ENCODE results near the gene EPS8. TPM values are rescaled to one million over a fixed set of nuclear protein-coding genes. Genes with fewer than 3 reads are reported as not detected.

Gene EPS8
- total RNA-seq, 1 experiment from 2014 or later, result 36.7 TPM

DNA sequence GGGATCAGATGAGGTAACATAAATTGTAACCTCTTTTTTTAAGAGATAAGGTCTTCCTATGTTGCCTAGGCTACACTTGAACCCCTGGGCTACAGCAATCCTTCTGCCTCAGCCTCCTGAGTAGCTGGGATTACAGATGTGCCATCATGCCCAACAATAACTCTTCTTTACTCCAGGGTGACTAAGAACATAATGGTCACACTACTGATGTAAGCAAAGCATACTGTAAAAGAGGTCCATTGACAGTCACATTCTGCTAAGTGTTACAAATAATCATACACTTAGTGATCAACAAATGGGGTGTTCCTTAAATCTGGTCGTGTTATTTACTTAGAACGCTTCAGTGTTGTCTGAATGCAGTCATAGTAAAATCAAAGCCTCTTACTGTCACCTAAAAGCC is 68.9 kb downstream of the EPS8 start:
- DNase-seq (ENCODE audit: low read depth), result peak; percentile 10

DNA sequence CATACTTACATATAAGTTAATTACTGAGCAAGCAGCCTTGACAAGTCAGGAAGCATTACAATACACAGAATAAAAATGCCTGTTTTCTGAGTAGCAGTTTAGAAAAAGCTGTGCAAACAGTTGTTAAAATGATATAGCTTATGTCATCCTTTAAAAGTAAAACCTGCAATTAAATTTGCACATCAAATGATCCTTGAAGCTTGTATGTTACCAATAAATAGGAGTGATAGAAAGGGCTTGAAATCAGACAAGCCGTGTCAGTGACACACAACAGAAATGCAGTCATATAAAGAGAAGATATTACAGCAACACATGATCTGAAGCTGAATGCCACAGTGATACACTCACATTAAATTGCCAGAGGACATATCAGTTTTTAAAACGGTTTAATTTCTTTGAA is 70.0 kb downstream of the EPS8 start:
- no peak for DNase-seq (ENCODE audit: low read depth)

- DNase-seq (ENCODE audit: low read depth), result no peak
Measured at GRCh38 chr12:15717940-15718567, 71.1 kb downstream of the EPS8 start.

- DNase-seq (ENCODE audit: low read depth), result no peak
Measured at GRCh38 chr12:15716581-15716980, 72.6 kb downstream of the EPS8 start.

DNA sequence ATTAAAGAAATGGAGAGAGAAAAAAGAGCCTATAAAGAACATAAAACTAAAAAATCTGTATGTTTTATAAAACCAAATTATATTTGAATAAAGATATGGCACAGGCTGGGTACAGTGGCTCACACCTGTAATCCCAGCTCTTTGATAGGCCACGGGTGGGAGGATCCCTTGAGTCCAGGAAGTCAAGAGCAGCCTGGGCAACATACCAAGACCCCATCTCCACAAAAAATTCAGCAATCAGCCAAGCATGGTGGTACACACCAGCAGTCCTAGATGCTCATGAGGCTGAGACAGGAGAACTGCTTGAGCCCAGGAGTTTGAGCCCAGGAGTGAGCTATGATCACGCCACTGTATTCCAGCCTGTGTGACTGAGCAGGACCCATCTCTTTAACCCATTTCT is 74.9 kb downstream of the EPS8 start:
- no peak for DNase-seq (ENCODE audit: low read depth)

GRCh38 chr12:15712823-15713660 is 76.1 kb downstream of the EPS8 start:
- DNase-seq (ENCODE audit: low read depth), result no peak

- no peak for DNase-seq (ENCODE audit: low read depth)
Measured at GRCh38 chr12:15712160-15712559, 77.0 kb downstream of the EPS8 start.

DNA sequence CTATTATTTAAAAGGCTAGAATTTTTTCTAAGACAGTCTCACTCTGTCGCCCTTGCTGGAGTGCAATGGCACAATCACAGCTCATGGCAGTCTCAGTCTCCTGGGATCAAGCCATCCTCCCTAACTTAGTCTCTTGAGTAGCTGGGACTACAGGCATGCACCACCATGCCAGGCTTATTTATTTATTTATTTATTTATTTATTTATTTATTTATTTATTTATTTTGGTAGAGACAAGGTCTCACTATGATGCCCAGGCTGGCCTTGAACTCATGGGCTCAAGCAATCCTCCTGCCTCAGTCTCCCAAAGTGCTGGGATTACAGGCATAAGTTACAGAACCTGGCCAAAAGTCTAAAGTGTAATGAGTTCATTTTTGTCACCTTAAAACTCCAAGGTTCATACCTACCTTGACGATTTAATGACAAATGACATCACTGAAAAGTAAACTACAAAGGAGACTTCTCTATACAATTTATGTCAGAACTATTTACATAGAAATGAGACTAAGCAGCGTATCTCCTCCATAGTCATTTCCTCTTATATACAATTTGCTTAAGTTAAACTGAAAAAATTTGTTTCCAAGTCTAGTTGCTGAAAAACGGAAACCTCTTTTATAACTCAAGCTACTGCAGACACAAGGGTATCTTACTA is 78.2 kb downstream of the EPS8 start:
- DNase-seq (ENCODE audit: low read depth), result no peak

GRCh38 chr12:15709551-15709950 is 79.6 kb downstream of the EPS8 start:
- no peak for DNase-seq (ENCODE audit: low read depth)

DNA sequence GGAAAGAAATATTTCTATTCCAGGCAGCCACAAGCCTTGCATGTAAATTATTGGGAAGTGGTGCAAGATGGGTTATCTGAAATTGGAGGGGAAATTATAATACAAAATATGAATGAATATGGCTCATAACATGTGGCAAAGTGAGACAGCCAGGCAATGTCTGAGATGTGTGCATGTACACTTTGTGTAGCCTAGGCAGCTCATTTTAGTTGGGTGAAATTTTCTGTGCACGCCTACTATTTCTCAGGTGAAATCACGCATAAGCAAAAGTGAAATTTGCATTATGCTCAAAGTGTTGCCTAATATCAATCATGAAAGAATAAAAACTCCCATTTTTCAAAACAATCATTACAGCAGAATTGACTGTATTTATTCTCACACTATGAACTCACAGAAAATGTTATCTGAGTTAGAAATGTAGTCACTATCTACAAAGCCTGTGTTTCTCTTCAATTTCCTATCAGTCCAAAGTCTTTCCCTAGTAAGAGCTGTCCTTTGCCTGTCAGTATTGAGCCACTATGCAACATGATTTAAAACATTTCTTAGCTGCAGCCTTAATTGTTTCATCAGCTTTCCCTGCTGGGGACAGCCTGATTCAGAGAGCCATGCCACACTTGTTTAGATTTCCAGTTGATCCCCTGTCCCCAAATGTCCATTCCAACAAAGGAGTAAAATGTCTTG is 80.7 kb downstream of the EPS8 start:
- DNase-seq (ENCODE audit: low read depth), result no peak

DNA sequence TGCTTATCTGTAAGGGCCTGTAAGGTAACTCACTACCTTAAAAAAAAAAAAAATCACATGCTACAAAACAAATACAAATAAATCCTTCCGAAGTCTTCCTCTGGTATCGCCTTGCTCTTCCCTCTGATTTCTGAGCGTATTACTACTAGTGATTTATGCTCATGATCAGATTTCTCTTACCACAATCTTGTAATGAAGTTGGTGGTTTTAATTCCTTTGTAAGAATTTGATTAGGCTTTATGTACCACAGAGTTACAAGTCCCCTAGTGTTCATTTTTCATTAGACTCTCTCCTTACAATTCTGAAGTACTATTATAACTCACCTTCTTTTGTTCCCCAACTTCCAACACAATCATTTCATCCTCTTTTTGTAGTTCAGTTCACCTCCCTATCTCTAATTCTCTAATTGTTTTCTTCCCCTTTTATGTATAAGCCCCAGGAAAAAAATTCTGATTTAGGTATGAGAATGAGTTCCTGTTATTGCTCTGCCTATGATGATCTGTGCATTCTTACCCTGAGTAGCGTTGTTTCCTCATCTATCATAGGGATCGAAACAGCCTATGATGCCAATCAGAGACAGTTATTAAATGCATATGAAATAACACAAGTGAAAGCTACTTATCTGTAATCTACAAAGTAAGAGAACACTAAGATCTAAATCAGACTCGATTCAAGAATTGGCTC is 81.5 kb downstream of the EPS8 start:
- no peak for DNase-seq (ENCODE audit: low read depth)

GRCh38 chr12:15706010-15706676 is 83.0 kb downstream of the EPS8 start:
- DNase-seq (ENCODE audit: low read depth), result no peak

DNA sequence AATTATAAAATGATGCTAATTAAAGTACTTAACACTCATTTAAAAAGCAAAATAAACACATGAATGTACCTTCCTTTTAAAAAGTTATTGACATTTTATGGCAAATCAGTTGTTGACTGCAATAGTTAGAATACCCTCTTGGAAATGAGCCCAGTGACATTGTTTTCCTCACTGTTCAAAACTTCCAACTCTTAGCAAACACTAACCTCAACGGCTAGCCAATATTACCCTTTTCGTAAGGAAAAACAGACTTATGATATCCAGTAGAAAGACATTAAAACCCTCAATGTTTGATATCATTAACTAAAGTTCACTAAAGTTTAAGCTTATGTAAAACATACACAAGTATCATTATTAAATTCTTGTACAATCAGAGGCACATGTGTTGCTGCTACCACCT is 83.6 kb downstream of the EPS8 start:
- DNase-seq (ENCODE audit: low read depth), result no peak

DNA sequence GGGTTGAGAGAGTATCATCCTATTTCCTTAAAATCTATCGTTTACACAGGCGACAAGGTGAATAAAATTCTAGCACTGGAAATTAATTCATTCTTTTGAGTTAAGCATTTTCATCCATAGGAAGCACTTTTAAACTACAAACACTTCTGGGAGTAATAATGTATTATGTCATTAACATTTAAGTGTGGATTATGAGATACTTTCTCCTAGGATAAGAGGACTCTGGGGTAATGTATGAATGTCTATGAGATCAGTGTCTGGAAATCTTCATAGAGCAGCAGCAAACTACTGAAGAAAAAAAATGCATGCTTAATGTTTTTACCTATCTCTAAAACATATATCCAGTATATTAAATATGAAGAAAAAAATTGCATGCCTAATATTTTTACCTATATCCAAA is 86.9 kb downstream of the EPS8 start:
- DNase-seq (ENCODE audit: low read depth), result no peak

DNA sequence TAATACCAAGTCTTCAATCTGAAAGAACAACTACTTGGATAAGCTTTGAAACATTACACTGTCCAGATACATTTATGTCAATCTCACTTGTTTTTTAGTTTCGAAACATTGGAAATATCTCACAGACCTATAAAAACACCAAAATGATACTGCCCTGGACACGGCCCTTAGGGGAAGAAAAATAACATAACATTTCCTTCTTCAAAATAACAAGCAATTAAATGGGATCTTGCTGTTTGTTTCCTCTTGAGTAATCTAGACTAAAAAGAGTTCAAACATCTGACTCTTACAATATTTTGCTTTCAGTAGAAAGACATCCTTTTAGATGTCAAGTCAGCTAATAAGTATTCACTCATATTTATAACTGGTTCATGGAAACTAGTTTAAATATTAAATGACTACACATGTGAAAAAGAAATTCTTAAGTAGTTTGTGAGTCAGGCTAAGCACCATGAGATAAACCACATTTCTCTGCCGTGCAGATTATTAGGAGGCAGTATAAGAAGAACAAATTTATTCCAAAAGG is 87.5 kb downstream of the EPS8 start:
- DNase-seq (ENCODE audit: low read depth), result peak; percentile 25

- DNase-seq (ENCODE audit: low read depth), result peak; percentile 57
Measured at GRCh38 chr12:15701206-15701605, 88.0 kb downstream of the EPS8 start.

DNA sequence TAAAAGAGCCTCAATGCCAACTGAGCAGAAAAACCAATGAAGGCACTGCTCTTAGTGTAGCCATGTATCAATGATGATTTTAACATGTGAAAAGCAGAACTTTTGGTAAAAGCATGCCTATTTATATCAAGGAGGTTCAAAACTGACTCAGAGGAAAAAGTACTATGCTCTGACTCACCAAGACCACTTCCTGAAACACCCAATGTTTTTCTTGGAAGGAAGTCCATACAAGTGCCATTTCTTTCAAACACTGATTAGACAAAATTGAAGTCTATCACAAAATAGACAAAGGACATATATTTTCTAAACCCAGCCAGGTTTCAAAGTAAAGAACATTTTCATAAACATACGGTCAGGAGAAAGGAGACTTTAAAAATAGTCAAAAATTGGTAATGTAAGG is 88.6 kb downstream of the EPS8 start:
- DNase-seq (ENCODE audit: low read depth), result peak; percentile 93

- no peak for DNase-seq (ENCODE audit: low read depth)
Measured at GRCh38 chr12:15699886-15700285, 89.3 kb downstream of the EPS8 start.

DNA sequence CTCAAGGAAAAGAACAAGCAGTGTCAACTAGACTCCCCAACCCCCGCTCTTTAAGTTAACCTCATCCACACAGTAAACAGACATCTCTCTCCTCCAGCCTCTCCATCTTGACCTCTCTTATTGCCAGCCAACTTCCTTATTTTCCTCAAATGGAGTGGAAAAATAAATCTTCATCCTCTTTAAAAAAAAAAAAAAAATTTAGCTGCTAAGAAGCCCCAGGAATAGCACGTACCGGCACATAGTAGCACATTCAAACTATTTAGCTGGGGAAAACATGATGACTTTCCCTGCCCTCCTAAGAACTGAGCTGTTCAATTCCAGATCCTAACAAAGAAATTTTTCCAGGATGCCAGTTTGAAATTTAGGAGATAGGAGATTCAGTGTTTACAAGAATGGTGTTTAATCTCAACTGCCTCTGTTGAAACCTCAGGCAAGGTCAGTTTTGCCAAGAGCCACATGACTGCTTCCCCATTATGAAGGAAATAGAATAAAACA is 90.8 kb downstream of the EPS8 start:
- no peak for DNase-seq (ENCODE audit: low read depth)

GRCh38 chr12:15697201-15697600 is 92.0 kb downstream of the EPS8 start:
- no peak for DNase-seq (ENCODE audit: low read depth)

Measured in HT1080 (cell line).